HCT116 (cell line): ENCODE results near the gene DIP2C. TPM values are rescaled to one million over a fixed set of nuclear protein-coding genes. Genes with fewer than 3 reads are reported as not detected.

ENCODE experiments used
- ATAC-seq: fragments of 200-7000 bp; cut with Tn5 transposase; 2 replicates; pipeline ENCODE4 v1.9.1; 2020; ENCODE audit warnings: mild to moderate bottlenecking, moderate library complexity
- BruUV-seq: library from RNA; stranded (reverse); fragments of 400-500 nt; replicated peaks from 2 replicates; lab custom pipeline; 2021; lab: Mats Ljungman, UMichigan
- CTCF ChIA-PET: fragments of 300-600 bp; sonication (Branson Sonifier 250); formaldehyde crosslinking; loops from one replicate; lab custom pipeline; 2021; ENCODE audit warnings: antibody characterized with exemption; lab: Charles Lee
- POLR2A ChIA-PET: fragments of 300-600, 350-600 bp; sonication (Branson Sonifier 250); formaldehyde crosslinking; loops from one replicate; lab custom pipeline; 2021; ENCODE audit warnings: antibody characterized with exemption; lab: Charles Lee
- RAD21 ChIA-PET, 2 experiments: fragments of 300-600 bp; sonication (Branson Sonifier 250); formaldehyde crosslinking; loops; one replicate each; lab custom pipeline; 2023; ENCODE audit warnings: low total read pairs in 2 of 2; ENCODE audit not compliant: uncharacterized antibody in 2 of 2, unreplicated experiment in 2 of 2, low non-redundant PET in 1 of 2; lab: Charles Lee
- DNase-seq: peaks from one replicate; pipeline ENCODE4 v3.0.0-alpha.2; 2010; ENCODE audit warnings: low read depth, low spot score
- H2AFZ ChIP-seq: fragments of 200-600 bp; shearing (Covaris generic), sonication (generic); 2 replicates; pipeline ENCODE4 v1.6.1; 2017; ENCODE audit warnings: low read depth, mixed run types, mixed read lengths, antibody characterized with exemption, low read length; ENCODE audit not compliant: poor library complexity, severe bottlenecking
- H3K27ac ChIP-seq: 2 replicates; pipeline ENCODE4 v1.5.1; 2012; ENCODE audit warnings: low read depth, low read length
- H3K27me3 ChIP-seq: fragments of 200-600 bp; sonication (generic); 2 replicates; pipeline ENCODE4 v1.6.1; 2016; ENCODE audit warnings: mixed run types, low read length, mixed read lengths; ENCODE audit not compliant: insufficient read depth
- H3K36me3 ChIP-seq, 2 experiments: fragments of 200-500 bp in 1 of 2; fragments of 200-600 bp in 1 of 2; sonication (Bioruptor generic) in 1 of 2; sonication (generic) in 1 of 2; 2 replicates each; pipeline versions ENCODE4 v1.5.1 to v1.6.1; 2014 to 2016; ENCODE audit warnings: low read length in 2 of 2, inconsistent platforms in 1 of 2, mixed read lengths in 1 of 2, mixed run types in 1 of 2; ENCODE audit not compliant: insufficient read depth in 2 of 2, control insufficient read depth in 1 of 2
- H3K4me1 ChIP-seq, 2 experiments: fragments of 200-600 bp in 1 of 2; sonication (generic) in 1 of 2; 2 replicates each; pipeline versions ENCODE4 v1.5.1 to v1.6.1; 2012 to 2017; ENCODE audit warnings: low read length in 2 of 2, inconsistent platforms in 1 of 2, mild to moderate bottlenecking in 1 of 2, mixed read lengths in 1 of 2, mixed run types in 1 of 2, moderate library complexity in 1 of 2; ENCODE audit not compliant: insufficient read depth in 2 of 2, control insufficient read depth in 1 of 2
- H3K4me2 ChIP-seq: fragments of 200-600 bp; sonication (generic); 2 replicates; pipeline ENCODE4 v1.6.1; 2017; ENCODE audit warnings: mixed run types, low read length, mixed read lengths
- H3K4me3 ChIP-seq, 2 experiments: fragments of 200-600 bp in 1 of 2; sonication (generic) in 1 of 2; replicated peaks in 1 of 2; 2 replicates each; pipeline ENCODE4 v1.5.1; 2011 to 2016; ENCODE audit warnings: low read length in 2 of 2, control low read depth in 1 of 2, low read depth in 1 of 2, mild to moderate bottlenecking in 1 of 2, mixed read lengths in 1 of 2, mixed run types in 1 of 2
- H3K79me2 ChIP-seq: fragments of 200-600 bp; sonication (generic); 2 replicates; pipeline ENCODE4 v1.6.1; 2017; ENCODE audit warnings: mild to moderate bottlenecking, mixed run types, low read length, moderate library complexity, mixed read lengths; ENCODE audit not compliant: insufficient read depth
- H3K9ac ChIP-seq: fragments of 200-600 bp; sonication (generic); 2 replicates; pipeline ENCODE4 v1.6.1; 2016; ENCODE audit warnings: low read length, mixed read lengths
- H3K9me2 ChIP-seq: fragments of 200-600 bp; sonication (generic), shearing (Covaris generic); 2 replicates; pipeline ENCODE4 v1.6.1; 2017; ENCODE audit warnings: mixed run types, mild to moderate bottlenecking, moderate library complexity; ENCODE audit not compliant: insufficient read depth
- H3K9me3 ChIP-seq, 2 experiments: fragments of 200-500 bp in 1 of 2; fragments of 200-600 bp in 1 of 2; sonication (Bioruptor generic) in 1 of 2; sonication (generic) in 1 of 2; 2 replicates each; pipeline ENCODE4 v1.6.1; 2014 to 2017; ENCODE audit warnings: low read length in 2 of 2, mixed read lengths in 2 of 2, inconsistent platforms in 1 of 2, low read depth in 1 of 2, mild to moderate bottlenecking in 1 of 2, mixed run types in 1 of 2, moderate library complexity in 1 of 2; ENCODE audit not compliant: control insufficient read depth in 1 of 2, insufficient read depth in 1 of 2
- H4K20me1 ChIP-seq: fragments of 200-600 bp; sonication (generic), shearing (Covaris generic); 2 replicates; pipeline ENCODE4 v1.6.1; 2017; ENCODE audit warnings: mixed run types, mild to moderate bottlenecking, moderate library complexity; ENCODE audit not compliant: insufficient read depth
- CBX3 ChIP-seq: IDR thresholded peaks from 2 replicates; pipeline ENCODE4 v1.6.1; 2012; ENCODE audit warnings: low read depth
- CEBPB ChIP-seq: IDR thresholded peaks from 2 replicates; pipeline ENCODE4 v1.6.1; 2012; ENCODE audit warnings: low read depth
- EGR1 ChIP-seq: IDR thresholded peaks from 2 replicates; pipeline ENCODE4 v1.6.1; 2012; ENCODE audit warnings: low read depth
- ELF1 ChIP-seq: IDR thresholded peaks from 2 replicates; pipeline ENCODE4 v1.6.1; 2012; ENCODE audit warnings: low read depth, borderline replicate concordance
- EZH2phosphoT487 ChIP-seq: fragments of 200-600 bp; IDR thresholded peaks from 2 replicates; pipeline ENCODE4 v1.6.1; 2018; ENCODE audit warnings: antibody characterized with exemption, borderline replicate concordance
- FOSL1 ChIP-seq: IDR thresholded peaks from 2 replicates; pipeline ENCODE4 v1.6.1; 2012; ENCODE audit warnings: low read depth
- JUND ChIP-seq: IDR thresholded peaks from 2 replicates; pipeline ENCODE4 v1.6.1; 2012
- POLR2A ChIP-seq: IDR thresholded peaks from 2 replicates; pipeline ENCODE4 v1.7.0; 2011; ENCODE audit warnings: borderline replicate concordance; ENCODE audit not compliant: insufficient read depth, insufficient read length; ENCODE audit errors: extremely low read depth
- SP1 ChIP-seq: IDR thresholded peaks from 2 replicates; pipeline ENCODE4 v1.6.1; 2012; ENCODE audit warnings: low read depth
- SRF ChIP-seq: IDR thresholded peaks from 2 replicates; pipeline ENCODE4 v1.6.1; 2012; ENCODE audit warnings: low read depth
- TCF7L2 ChIP-seq: IDR thresholded peaks from 2 replicates; pipeline ENCODE4 v1.7.0; 2011; ENCODE audit warnings: borderline replicate concordance, inconsistent platforms; ENCODE audit not compliant: insufficient read depth, insufficient read length; ENCODE audit errors: extremely low read depth
- ZFX ChIP-seq: fragments of 450-650 bp; IDR thresholded peaks from 2 replicates; pipeline ENCODE4 v1.6.1; 2017
- ZNF274 ChIP-seq: fragments of 200-500 bp; sonication (Bioruptor generic); IDR thresholded peaks from 2 replicates; pipeline ENCODE4 v1.6.1; 2014; ENCODE audit warnings: mild to moderate bottlenecking, low read depth, low read length, inconsistent platforms
- intact Hi-C: fragments of 100-400 bp; cut with micrococcal nuclease; formaldehyde crosslinking; loops from 2 replicates; pipeline ENCODE4 v1.10.0; 2022
- total RNA-seq: library from RNA; stranded (reverse); gene quantifications from one replicate; pipeline ENCODE4 v1.2.1, GENCODE V29; 2021; ENCODE audit not compliant: unreplicated experiment
- TF ChIP-seq, protein P1 (sequence below), 3 experiments: fragments of 200-600 bp in 1 of 3; sonication (generic) in 1 of 3; IDR thresholded peaks in 2 of 3; conservative IDR thresholded peaks in 1 of 3; 2 replicates each; pipeline ENCODE4 v1.5.1; 2012 to 2017; ENCODE audit warnings: low read depth in 2 of 3, low read length in 2 of 3, antibody characterized with exemption in 1 of 3, borderline replicate concordance in 1 of 3, control low read depth in 1 of 3, mild to moderate bottlenecking in 1 of 3, mixed read lengths in 1 of 3, mixed run types in 1 of 3, moderate library complexity in 1 of 3; ENCODE audit not compliant: insufficient read depth in 1 of 3
- TF ChIP-seq, protein P2 (sequence below): IDR thresholded peaks from 2 replicates; pipeline ENCODE4 v1.6.1; 2012
- TF ChIP-seq, protein P3 (sequence below): IDR thresholded peaks from 2 replicates; pipeline ENCODE4 v1.6.1; 2012; ENCODE audit warnings: low read depth

The DIP2C gene
- total RNA-seq, 1 experiment from 2014 or later: 15.4 TPM

DNA sequence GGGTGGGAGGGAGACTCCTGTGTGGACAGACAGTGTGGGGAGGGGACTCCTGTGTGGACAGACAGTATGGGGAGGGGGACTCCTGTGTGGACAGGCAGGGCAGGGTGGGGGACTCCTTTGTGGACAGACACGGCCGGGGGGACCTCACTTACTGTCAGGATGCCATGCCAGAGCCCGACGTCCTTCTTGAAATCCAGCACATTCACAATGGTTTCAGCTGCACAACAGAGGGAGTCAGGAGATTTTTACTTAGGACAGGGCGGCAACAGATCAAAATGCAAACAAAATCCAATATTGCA, 301.9 kb downstream of the DIP2C start:
- POLR2A ChIA-PET: no interaction called here
- no peaks in the 10 kb centered on the region for H3K9me3 ChIP-seq
- peaks cover 8 to 11% of the 10 kb centered on the region in 2 experiments; a peak in 2 of 4 replicates for H3K36me3 ChIP-seq
- RAD21 ChIA-PET: no interaction called here
- BruUV-seq: no TSS peak
- no peak for ATAC-seq
- no peaks in the 10 kb centered on the region for H3K79me2 ChIP-seq
- no peak overlapping the region for H2AFZ ChIP-seq
- H3K27ac ChIP-seq: no peak overlapping the region
- intact Hi-C loops: no loop called here
- no peak overlapping the region for H3K4me2 ChIP-seq
- H3K4me1 ChIP-seq: no peaks in the 10 kb centered on the region
- TF ChIP-seq ZNF274 (no peak), EGR1 (no peak), JUND (no peak), FOSL1 (no peak), TCF7L2 (no peak), SP1 (no peak), ZFX (no peak), POLR2A (no peak), SRF (no peak), CBX3 (no peak), EZH2phosphoT487 (no peak), ELF1 (no peak), CEBPB (no peak)
- TF ChIP-seq, protein P1, sequence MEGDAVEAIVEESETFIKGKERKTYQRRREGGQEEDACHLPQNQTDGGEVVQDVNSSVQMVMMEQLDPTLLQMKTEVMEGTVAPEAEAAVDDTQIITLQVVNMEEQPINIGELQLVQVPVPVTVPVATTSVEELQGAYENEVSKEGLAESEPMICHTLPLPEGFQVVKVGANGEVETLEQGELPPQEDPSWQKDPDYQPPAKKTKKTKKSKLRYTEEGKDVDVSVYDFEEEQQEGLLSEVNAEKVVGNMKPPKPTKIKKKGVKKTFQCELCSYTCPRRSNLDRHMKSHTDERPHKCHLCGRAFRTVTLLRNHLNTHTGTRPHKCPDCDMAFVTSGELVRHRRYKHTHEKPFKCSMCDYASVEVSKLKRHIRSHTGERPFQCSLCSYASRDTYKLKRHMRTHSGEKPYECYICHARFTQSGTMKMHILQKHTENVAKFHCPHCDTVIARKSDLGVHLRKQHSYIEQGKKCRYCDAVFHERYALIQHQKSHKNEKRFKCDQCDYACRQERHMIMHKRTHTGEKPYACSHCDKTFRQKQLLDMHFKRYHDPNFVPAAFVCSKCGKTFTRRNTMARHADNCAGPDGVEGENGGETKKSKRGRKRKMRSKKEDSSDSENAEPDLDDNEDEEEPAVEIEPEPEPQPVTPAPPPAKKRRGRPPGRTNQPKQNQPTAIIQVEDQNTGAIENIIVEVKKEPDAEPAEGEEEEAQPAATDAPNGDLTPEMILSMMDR (IDR thresholded peaks at IDR 0.05 in 2 of 3, conservative IDR thresholded peaks at IDR 0.05 in 1 of 3; ENCODE audit: borderline replicate concordance in 1 of 3, insufficient read depth in 1 of 3, low read depth in 2 of 3, low read length in 2 of 3): no peak
- TF ChIP-seq, protein P2, sequence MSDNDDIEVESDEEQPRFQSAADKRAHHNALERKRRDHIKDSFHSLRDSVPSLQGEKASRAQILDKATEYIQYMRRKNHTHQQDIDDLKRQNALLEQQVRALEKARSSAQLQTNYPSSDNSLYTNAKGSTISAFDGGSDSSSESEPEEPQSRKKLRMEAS: no peak
- TF ChIP-seq, protein P3, sequence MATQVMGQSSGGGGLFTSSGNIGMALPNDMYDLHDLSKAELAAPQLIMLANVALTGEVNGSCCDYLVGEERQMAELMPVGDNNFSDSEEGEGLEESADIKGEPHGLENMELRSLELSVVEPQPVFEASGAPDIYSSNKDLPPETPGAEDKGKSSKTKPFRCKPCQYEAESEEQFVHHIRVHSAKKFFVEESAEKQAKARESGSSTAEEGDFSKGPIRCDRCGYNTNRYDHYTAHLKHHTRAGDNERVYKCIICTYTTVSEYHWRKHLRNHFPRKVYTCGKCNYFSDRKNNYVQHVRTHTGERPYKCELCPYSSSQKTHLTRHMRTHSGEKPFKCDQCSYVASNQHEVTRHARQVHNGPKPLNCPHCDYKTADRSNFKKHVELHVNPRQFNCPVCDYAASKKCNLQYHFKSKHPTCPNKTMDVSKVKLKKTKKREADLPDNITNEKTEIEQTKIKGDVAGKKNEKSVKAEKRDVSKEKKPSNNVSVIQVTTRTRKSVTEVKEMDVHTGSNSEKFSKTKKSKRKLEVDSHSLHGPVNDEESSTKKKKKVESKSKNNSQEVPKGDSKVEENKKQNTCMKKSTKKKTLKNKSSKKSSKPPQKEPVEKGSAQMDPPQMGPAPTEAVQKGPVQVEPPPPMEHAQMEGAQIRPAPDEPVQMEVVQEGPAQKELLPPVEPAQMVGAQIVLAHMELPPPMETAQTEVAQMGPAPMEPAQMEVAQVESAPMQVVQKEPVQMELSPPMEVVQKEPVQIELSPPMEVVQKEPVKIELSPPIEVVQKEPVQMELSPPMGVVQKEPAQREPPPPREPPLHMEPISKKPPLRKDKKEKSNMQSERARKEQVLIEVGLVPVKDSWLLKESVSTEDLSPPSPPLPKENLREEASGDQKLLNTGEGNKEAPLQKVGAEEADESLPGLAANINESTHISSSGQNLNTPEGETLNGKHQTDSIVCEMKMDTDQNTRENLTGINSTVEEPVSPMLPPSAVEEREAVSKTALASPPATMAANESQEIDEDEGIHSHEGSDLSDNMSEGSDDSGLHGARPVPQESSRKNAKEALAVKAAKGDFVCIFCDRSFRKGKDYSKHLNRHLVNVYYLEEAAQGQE: no peak
- H3K9ac ChIP-seq: no peak overlapping the region
- H3K4me3 ChIP-seq: no peak overlapping the region
- no peaks in the 10 kb centered on the region for H3K9me2 ChIP-seq
- H4K20me1 ChIP-seq: no peaks in the 10 kb centered on the region
- H3K27me3 ChIP-seq: no peaks in the 10 kb centered on the region
- no peak for DNase-seq
- CTCF ChIA-PET: no interaction called here
